ENCODE data around the gene TOR3A.
"Not testable (repeated sequence)": the region's sequence is repeated elsewhere in the genome, so short reads cannot be mapped to it uniquely, and the experiment has no call there.

Gene TOR3A, protein sequence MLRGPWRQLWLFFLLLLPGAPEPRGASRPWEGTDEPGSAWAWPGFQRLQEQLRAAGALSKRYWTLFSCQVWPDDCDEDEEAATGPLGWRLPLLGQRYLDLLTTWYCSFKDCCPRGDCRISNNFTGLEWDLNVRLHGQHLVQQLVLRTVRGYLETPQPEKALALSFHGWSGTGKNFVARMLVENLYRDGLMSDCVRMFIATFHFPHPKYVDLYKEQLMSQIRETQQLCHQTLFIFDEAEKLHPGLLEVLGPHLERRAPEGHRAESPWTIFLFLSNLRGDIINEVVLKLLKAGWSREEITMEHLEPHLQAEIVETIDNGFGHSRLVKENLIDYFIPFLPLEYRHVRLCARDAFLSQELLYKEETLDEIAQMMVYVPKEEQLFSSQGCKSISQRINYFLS

DNA sequence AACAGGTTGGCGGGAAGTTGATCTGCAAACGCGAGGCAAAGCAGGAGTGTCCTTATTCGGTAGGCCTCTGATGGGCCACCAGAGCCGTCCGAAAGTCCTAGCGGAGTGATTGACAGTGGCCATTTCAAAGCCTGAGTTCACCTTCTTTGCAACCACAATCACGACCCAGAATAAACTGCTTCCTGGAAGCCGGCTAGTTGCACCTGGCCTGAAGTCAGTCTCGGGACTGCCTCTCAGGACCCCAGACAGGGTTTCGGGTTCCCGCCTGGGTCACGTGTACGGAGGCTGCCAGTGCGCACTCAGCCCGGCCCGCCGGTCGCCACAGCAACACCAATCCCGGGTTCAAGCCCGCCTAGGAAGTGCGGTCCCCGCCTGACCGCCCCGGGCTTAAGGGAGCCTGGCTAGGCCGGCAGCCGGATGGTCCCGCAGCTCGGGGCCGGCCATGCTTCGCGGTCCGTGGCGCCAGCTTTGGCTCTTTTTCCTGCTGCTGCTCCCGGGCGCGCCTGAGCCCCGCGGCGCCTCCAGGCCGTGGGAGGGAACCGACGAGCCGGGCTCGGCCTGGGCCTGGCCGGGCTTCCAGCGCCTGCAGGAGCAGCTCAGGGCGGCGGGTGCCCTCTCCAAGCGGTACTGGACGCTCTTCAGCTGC lies at the start of gene TOR3A:
TOR3A (plus strand) TSS at position 384 of the 646 bp plus-strand sequence; CDS start at position 443, 59 bp downstream.
- peak; percentile 87 for DNase-seq
- peak; percentile 87 for ATAC-seq

DNA sequence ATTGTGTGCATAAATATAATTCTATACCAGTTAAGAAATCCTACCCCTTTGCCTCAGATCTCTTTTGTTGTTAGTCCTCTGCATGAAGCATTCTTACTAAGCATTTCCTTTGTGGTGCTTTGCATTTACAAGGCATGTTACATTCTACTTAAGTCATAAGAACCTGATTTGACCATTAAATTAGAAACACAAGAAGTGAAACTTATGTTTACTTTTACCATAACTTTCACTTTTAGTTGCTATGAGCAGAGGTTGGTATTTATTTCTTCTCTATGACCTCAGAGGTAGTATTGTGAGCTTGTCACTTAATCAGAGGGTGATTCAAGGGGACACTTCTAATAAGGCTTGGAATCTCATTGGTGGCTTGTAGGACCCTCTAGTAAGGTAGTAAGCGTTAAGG lies 47.1 kb upstream of the TOR3A start:
- no peak for DNase-seq
- peak; percentile 77 for ATAC-seq

DNA sequence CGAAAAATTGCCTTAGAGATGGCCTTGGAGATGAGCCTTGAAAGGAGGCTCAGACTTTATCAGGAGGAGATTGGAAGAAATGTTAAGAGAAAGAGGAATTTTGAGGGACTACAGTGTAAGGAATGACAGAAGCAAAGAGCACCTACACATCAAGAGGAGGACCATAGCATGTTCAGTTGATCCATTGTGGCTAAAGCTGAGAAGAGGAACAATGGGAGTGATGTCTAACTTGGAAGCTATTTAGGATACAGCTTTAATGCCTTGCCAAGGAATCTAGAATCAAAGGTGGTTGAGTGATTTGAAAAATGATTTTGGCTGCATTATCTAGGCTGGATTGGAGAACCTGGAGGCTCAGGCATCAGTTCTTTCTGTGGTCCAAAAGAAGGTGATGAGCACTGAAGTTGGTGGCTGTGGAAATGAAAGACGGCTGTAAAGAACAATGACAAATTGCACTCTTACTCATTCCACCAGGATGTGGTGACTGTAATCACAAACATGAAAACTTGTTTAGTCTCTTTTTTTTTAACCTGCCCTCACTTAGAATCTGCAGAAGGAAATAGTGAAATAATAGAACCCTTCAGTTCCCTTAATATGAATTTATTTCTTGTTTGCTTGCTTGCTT lies 44.9 kb upstream of the TOR3A start:
- ATAC-seq (peak; percentile 80), DNase-seq (no peak)

DNA sequence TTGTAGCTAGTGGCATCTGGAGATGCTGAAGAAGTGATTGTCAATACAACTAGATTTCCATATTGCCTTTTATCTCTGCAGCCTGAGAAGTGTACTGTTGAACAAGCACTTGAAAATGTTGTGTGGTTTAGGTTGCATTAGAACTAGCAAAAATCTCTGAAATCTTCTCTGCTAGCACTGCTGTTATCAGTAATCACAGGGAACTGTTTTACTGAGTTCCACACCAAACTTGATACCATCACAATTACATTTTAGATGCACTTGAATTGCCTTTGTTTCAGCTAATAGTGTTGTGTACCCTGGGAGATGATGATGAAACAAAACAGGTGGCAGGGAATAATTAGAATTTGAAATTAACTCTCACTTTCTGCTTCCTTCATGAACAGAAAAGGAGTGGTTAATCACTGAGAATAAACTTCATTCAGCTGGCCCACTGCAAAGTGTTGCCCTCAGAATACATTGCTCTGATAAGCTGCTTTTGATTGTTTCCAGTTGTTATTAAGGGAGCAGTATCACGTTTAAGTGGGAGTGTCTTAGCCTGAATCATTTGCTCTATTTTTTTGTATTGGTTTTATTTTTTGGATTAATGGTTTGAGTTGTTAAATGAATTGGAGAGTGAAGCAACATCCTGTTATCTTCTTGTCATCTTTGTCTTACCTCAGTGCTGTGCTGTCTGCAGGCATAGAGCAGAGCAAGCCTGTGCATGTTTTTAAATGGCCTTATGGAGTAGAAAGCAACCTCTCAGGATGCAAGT lies 43.2 kb upstream of the TOR3A start:
- no peak for ATAC-seq

DNA sequence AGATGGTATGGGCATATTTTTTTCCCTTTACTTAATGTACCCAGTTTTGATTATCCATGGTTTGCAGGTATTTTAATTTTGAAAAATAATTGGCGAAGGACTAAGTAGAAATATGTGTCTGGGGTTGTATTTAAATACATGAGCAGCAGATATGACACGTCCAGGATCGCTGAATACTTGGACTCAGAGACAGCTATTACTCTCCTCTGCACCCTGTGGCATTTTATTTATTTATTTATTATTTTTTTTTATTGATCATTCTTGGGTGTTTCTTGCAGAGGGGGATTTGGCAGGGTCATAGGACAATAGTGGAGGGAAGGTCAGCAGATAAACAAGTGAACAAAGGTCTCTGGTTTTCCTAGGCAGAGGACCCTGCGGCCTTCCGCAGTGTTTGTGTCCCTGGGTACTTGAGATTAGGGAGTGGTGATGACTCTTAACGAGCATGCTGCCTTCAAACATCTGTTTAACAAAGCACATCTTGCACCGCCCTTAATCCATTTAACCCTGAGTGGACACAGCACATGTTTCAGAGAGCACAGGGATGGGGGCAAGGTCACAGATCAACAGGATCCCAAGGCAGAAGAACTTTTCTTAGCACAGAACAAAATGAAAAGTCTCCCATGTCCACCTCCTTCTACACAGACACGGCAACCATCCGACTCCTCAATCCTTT lies 42.2 kb upstream of the TOR3A start:
- not testable (repeated sequence) for DNase-seq, ATAC-seq

More for the DNA sequence above, 43.2 kb upstream of the TOR3A start:
- DNase-seq, result no peak

DNA sequence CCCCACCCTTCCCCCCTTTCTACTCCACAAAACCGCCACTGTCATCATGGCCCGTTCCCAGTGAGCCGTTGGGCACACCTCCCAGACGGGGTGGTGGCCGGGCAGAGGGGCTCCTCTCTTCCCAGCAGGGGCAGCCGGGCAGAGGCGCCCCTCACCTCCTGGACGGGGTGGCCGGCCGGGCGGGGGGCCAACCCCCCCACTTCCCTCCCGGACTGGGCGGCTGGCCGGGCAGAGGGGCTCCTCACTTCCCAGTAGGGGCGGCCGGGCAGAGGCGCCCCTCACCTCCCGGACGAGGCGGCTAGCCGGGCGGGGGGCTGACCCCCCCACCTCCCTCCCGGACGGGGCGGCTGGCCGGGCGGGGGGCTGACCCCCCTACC lies 41.7 kb upstream of the TOR3A start:
- not testable (repeated sequence) for DNase-seq, ATAC-seq

DNA sequence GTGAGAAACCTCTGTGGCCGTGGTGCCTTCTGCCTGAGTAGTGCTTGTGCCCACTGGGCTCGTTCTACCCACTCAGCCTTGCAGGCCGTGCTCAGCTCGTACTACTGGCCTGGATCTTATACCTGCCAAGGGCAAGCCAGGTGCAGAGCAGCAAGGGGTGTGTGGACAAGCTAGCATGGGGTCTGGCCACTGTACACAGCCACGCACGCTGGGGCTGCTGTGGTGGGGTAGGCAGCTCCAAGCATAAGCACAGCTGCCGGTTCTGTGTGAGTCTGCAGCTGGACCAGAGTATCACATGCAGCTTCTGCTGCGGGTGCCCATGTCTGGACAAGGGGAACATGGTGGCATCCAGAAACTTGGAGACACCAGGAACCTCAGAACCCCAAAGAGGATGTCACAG lies 39.8 kb upstream of the TOR3A start:
- DNase-seq (no peak), ATAC-seq (no peak)

DNA sequence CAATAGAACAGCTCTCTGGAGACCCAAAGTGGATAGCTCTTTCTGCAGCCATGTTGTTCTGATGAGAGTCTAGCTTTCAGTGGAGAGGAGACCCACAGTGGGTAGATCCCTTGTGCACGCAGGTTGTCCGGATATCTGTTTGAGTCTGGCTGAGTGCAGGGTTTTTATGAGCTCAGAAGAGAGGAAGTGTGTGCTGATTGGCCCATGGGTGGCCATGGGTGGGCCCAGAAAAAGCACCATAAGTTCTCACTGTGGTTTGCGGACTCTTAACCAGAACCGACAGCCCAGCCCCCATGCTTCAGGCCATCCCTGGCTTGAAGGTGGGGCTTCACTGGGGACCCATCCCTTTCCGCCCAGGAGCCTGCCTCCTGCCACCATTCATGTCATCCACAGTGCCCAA lies 39.2 kb upstream of the TOR3A start:
- ATAC-seq (no peak), DNase-seq (no peak)

DNA sequence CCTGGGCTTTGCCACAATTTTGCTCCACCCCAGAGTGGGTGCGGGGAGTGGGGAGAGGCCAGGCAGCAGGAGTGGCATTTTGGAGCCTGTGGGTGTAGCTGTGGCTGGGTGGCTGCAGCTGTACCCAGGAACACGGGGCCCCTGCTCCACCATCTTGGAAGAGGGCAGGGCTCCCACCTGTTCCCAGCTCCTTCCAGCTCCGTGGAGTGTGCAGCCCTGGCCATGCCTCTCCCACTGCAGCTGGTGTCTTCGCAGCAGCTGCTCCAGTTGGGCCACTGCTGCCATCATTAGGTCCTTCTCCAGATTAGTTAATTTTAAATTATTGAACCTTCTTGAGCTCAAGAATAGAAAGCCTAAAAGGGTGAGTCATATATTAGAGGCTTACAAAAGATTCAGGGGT lies 38.6 kb upstream of the TOR3A start:
- no peak for DNase-seq
- no peak for ATAC-seq

DNA sequence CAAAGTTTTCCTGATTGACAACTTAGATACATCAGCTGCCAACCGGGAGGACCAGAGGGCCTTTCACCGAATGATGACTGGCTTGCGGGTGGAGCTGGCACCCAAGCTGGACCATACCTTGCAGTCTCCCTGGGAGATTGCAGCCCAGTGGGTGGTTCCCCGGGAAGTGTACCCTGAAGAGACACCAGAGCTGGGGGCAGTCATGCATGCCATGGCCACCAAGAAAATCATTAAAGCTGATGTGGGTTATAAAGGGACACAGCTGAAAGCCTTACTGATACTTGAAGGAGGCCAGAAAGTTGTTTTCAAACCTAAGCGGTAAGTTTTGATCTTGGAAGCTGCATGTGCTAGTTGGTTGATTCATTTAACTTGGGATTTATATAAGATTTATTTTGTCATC lies 38.0 kb upstream of the TOR3A start:
- DNase-seq (no peak), ATAC-seq (no peak)

DNA sequence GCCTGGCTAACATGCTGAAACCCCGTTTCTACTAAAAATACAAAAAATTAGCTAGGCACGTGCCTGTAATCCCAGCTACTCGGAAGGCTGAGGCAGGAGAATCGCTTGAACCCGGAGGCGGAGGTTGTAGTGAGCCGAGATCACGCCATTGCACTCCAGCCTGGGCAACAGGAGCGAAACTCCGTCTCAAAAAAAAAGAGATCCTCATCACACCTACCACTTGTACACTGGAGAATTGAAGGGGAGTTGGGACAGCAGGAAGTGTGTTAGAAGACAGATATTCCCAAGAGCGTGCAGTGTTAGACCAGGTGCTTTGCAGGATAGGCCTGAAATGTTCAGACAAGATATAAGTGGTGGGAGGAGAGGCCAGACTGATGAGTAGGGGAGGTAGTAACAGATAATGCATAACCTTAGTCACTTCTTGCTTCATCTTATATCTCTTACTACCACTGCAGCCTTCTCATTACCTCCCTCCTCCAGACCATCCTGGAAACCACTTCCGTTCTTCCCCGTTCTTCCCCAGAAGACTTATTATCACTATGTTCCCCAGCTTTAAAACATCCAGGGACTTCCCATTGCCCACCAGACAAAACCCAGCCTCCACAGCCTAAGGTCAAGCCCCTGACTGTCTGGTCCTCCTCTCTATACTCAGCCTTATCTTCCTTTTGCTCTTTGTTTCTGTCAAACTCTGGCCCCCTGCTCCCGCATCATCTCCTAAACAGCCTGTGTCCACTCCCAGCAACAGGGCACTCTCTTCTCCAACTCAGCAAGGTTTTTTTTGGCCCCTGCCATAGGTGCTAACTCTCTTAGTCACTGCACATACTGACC lies 34.8 kb upstream of the TOR3A start:
- DNase-seq (no peak), ATAC-seq (peak; percentile 43)

DNA sequence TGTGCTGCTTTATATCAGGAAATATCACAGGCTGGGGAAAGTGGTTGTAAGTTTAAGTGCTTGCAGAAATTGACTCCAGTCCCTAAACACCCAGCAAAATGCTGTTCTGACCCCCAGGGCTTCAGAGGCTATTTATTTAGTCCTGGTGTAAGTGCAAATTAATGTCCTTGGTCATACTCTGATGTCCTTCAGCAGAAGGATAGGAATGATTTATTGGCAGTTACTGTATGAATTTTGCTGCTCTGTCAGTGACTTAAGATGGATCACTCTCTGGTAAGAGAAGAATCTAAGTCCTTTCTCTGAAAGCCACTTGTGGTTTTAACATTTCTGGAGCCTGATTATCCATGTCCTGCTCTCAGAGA lies 34.3 kb upstream of the TOR3A start:
- DNase-seq, result no peak
- no peak for ATAC-seq

DNA sequence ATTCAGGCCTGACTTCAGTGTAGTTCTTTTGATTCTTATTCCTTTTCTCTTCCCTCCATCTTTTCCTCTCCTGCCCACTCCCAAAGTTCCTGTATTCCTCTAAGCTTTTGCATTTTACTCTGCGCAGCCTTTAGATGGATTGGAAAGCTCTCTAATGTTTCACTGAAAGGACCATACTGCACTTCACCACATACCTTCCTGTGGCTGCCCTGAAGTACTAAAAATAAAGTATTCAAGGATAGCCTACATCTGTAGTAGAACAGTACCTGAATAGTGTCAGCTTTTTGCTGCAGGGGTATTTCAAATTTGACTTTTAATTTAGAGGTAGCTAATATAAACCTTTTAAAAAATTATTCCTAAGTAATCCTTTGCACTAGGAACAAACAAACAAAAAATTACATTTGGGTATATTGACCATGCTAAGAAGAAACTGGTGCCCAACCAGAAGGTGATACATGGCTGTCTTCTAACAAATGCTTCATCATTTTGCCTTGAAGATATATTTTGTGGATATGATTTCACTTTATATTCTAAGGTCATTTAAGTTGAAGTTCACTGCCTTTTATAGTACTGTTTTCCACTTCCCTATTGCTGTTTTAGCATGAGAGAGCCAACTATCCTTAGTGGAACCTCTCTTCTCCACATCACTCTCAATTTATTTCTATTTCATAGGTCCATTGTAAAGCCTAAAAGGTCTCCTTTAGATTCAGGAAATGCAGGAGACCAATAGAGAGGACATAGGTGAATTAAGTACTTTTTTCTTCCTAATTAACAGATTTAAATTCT lies 33.3 kb upstream of the TOR3A start:
- DNase-seq, result no peak
- ATAC-seq, result no peak

DNA sequence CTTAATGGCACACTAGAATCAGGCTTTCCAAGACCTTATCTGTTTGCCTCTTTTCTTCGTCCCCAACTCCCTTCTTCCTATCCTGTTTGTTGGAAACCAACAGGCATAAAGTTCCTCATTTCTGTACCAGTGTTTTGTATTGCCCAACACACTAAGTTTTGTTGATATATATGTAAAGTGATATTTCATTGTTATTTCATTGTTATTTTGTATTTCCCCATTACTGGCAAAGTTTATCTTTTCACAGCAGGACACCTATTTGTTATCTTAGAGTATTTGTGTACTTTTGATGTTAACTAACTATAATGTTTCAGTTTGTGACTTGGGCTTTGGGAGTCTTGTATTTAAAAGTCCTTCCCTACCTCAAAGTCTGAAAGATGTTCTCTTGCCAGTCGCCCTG lies 29.1 kb upstream of the TOR3A start:
- no peak for ATAC-seq
- DNase-seq, result no peak

DNA sequence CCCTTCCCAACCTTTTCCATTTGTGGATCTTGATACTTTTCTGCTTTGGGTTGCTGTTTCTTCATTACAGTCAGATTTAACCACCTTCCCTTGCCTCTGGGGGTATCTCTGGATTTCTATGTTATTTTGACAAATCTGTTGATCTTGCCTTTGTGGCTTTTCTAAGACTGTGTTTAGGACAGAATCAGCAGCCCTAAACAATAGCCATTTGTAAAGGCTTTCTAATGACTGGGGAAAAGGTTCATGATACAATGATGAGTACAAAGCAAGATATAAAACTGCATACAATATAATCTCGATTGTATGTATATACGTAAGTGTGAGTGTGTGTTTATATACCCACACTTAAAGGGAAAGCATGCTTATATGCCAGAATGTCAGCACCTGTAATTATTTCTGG lies 28.4 kb upstream of the TOR3A start:
- DNase-seq (no peak), ATAC-seq (no peak)

DNA sequence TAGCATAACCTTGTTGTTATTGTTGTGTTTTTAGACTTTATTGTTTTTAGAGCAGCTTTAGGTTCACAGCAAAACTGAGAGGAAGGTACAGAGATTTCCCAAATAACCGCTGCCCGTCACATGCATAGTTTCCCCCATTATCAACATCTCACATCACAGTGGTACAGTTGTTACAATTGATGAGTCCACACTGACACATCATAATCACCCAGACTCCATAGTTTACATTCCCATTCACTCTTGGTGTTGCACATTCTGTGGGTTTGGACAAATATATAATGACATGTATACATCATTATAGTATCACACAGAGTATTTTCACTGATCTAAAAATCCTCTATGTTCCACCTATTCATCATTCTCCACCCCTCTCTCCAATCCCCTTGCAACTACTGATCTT lies 25.9 kb upstream of the TOR3A start:
- ATAC-seq (no peak), DNase-seq (no peak)

DNA sequence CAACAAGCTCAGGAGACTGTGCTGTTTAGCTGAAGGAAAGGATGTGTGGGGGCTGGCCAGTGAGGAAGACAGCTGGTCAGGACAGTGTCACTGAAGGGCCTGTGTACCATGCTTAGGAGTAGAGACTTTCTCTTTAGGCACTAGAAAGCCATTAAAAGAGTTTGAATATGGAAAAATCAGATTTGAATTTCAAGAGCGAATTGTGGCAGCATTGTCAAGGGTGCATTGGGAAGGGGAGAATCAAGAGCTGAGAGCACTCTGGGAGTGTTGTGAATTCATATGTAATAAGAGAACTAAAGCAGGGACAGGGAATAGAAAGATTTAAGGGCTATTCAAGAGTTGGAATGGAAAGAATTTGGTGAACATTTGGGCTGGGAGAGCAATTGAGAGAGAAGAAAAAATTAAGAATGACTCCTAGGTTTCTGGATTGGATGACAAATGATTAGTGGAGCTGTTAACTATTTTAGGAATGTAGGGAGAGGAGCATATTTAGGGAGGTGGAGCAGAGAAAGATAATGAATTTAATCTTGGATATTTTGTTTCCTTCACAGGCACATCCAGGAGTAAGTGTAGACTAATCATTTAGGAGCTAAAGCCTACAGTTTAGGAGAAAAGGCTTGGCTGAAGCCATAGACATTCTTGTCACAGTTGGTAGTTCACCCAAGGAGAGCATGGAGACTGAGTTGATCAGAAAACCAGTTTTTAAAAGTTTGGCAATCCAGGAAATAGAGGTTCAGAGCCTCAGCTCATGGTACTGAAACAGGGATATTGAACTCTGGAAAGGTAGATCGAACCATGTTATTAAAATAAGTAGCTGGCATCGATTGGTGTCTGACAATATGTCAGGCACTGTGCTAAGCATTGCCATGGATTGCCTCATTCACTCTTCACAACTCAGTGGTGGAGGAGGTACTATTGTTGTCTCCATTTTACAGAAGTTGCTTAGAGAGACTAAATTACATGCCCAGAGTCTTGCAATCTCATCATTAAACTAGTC lies 23.1 kb upstream of the TOR3A start:
- no peak for ATAC-seq

DNA sequence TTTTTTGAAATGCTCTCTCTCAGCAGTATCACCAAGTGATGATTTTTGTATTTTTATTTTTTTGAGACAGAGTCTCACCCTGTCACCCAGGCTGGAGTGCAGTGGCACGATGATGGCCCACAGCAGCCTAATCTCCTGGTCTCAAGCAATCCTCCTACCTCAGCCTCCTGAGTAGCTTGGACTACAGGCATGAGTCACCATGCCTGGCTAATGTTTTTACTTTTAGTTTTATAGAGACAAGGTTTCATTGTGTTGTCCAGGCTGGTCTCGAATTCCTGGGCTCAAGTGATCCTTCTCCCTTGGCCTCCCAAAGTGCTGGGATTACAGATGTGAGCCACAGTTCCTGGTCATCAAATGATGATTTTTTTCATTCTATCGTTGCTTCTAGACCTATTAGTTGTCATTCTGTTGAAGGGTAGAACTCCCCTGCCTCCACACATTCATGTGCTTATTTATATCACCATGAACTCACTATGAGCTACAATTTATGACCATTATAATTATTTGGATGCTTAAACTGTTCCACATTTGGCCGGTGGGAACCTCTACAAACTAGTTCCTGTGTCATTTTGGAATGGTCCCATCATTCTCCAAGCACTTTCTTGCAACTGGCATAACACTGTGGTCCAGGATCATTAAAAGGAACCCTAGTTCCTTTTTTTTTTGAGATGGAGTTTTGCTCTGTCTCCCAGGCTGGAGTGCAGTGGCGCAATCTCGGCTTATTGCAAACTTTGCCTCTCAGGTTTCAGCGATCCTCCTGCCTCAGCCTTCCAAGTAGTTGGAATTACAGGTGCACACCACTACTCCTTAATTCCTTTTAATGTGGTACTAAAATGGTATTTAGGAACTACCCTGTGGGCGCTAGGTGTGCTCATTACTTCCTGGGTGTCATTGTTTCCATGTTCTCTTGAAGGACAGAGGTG lies 20.2 kb upstream of the TOR3A start:
- ATAC-seq, result no peak
- DNase-seq, result no peak

More for the DNA sequence above, 23.1 kb upstream of the TOR3A start:
- DNase-seq, result no peak
